ENCODE data around the gene CASS4. TPM values are rescaled to one million over a fixed set of nuclear protein-coding genes. Genes with fewer than 3 reads are reported as not detected.

The CASS4 gene
- total RNA-seq, 2 donors from 2014 or later = not detected

GRCh38 chr20:56382696-56383095 lies 29.4 kb upstream of the CASS4 start:
- Histone ChIP-seq H3K4me3 (ENCODE audit: low read length) (peak overlapping the region; percentile 20), H3K36me3 (ENCODE audit: control insufficient read depth, insufficient read depth, low read length) (peaks cover 88% of the 10 kb centered on the region), H3K9ac (ENCODE audit: extremely low read depth, low read length, poor library complexity, severe bottlenecking) (no peak overlapping the region), H3K27ac (ENCODE audit: low read depth, low read length) (no peak overlapping the region), H3K4me1 (ENCODE audit: control insufficient read depth, insufficient read depth, low read length) (no peaks in the 10 kb centered on the region), H3K27me3 (ENCODE audit: control insufficient read depth, insufficient read depth, low read length, poor library complexity, severe bottlenecking) (no peaks in the 10 kb centered on the region), H3K9me3 (ENCODE audit: control insufficient read depth, low read length) (no peaks in the 10 kb centered on the region)
- no peak for TF ChIP-seq CTCF (conservative IDR thresholded peaks at IDR 0.05)
- no peak for DNase-seq
- Mint-ChIP-seq H3K4me1 (peaks cover 8% of the 10 kb centered on the region), H3K9me3 (no peaks in the 10 kb centered on the region), H3K36me3 (ENCODE audit: low read depth) (peaks cover 76% of the 10 kb centered on the region), H3K27ac (peak overlapping the region; percentile 32), H3K4me3 (no peak overlapping the region), H3K27me3 (ENCODE audit: insufficient read depth) (no peaks in the 10 kb centered on the region)
- 80 to 84% methylated on average over 4 of the region's 4 CpGs for WGBS, 2 experiments (ENCODE audit: insufficient coverage in 1 of 2, insufficient read length in 1 of 2)

GRCh38 chr20:56383334-56383733 lies 28.7 kb upstream of the CASS4 start:
- DNase-seq = no peak
- Mint-ChIP-seq H3K4me3 (no peak overlapping the region), H3K9me3 (no peaks in the 10 kb centered on the region), H3K4me1 (peaks cover 8% of the 10 kb centered on the region), H3K36me3 (ENCODE audit: low read depth) (peaks cover 76% of the 10 kb centered on the region), H3K27ac (peak overlapping the region; percentile 9), H3K27me3 (ENCODE audit: insufficient read depth) (no peaks in the 10 kb centered on the region)
- H3K9me3 ChIP-seq (ENCODE audit: control insufficient read depth, low read length) = no peaks in the 10 kb centered on the region
- H3K27ac ChIP-seq (ENCODE audit: low read depth, low read length) = no peak overlapping the region
- no peak for TF ChIP-seq CTCF (conservative IDR thresholded peaks at IDR 0.05)
- no peak overlapping the region for H3K9ac ChIP-seq (ENCODE audit: extremely low read depth, low read length, poor library complexity, severe bottlenecking)
- H3K4me3 ChIP-seq (ENCODE audit: low read length) = peak overlapping the region; percentile 20
- no peaks in the 10 kb centered on the region for H3K4me1 ChIP-seq (ENCODE audit: control insufficient read depth, insufficient read depth, low read length)
- WGBS, 2 experiments (ENCODE audit: insufficient coverage in 1 of 2, insufficient read length in 1 of 2) = 91 to 98% methylated on average over 6 to 8 of the region's 8 CpGs
- peaks cover 88% of the 10 kb centered on the region for H3K36me3 ChIP-seq (ENCODE audit: control insufficient read depth, insufficient read depth, low read length)
- H3K27me3 ChIP-seq (ENCODE audit: control insufficient read depth, insufficient read depth, low read length, poor library complexity, severe bottlenecking) = no peaks in the 10 kb centered on the region

- Mint-ChIP-seq H3K36me3 (ENCODE audit: low read depth) (peaks cover 78% of the 10 kb centered on the region), H3K4me3 (no peak overlapping the region), H3K27me3 (ENCODE audit: insufficient read depth) (no peaks in the 10 kb centered on the region), H3K27ac (no peak overlapping the region), H3K4me1 (peaks cover 16% of the 10 kb centered on the region), H3K9me3 (no peaks in the 10 kb centered on the region)
- WGBS, 2 experiments (ENCODE audit: insufficient coverage in 1 of 2, insufficient read length in 1 of 2) = 97 to 100% methylated on average over 3 to 4 of the region's 4 CpGs
- peaks cover 93% of the 10 kb centered on the region for H3K36me3 ChIP-seq (ENCODE audit: control insufficient read depth, insufficient read depth, low read length)
- H3K27ac ChIP-seq (ENCODE audit: low read depth, low read length) = no peak overlapping the region
- no peak for DNase-seq
- no peaks in the 10 kb centered on the region for H3K9me3 ChIP-seq (ENCODE audit: control insufficient read depth, low read length)
- H3K27me3 ChIP-seq (ENCODE audit: control insufficient read depth, insufficient read depth, low read length, poor library complexity, severe bottlenecking) = no peaks in the 10 kb centered on the region
- H3K9ac ChIP-seq (ENCODE audit: extremely low read depth, low read length, poor library complexity, severe bottlenecking) = no peak overlapping the region
- no peak for TF ChIP-seq CTCF (conservative IDR thresholded peaks at IDR 0.05)
- H3K4me1 ChIP-seq (ENCODE audit: control insufficient read depth, insufficient read depth, low read length) = peaks cover 3% of the 10 kb centered on the region
- no peak overlapping the region for H3K4me3 ChIP-seq (ENCODE audit: low read length)
Observed at GRCh38 chr20:56385130-56385529, 26.9 kb upstream of the CASS4 start.
